Stimulated activated CD4-positive, alpha-beta T cell treated with anti-CD3 and anti-CD28 coated beads, Interleukin-4, amount 100 ng/mL, for 24 hours (primary cell): ENCODE results near the gene ASF1B.

ENCODE experiments used
- DNase-seq: peaks from one replicate; pipeline ENCODE4 v3.0.0-alpha.2; 2020

ASF1B gene

DNA sequence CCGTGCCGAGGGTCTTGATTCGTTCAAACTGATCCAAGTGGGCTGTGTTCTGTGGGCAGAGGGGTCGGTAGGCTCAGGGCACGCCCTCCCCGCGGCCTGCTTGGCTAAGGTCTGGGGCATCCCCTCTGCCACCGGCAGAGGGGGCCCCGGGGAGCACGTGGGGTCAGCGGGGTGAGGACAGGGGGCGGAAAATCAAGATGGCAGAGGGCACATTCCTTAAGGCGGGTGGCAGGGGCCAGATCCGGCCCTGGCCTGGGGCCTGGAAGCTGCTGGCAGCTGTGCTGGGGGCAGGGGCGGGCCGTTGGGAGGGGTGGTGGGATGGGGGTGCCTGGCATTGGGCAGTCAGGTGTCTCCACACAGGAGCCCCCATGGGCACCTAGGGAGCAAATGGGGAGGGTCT lies 29.5 kb downstream of the ASF1B start:
- no peak for DNase-seq

- DNase-seq, result no peak
Measured at GRCh38 chr19:14105680-14106079, 30.7 kb downstream of the ASF1B start.

DNA sequence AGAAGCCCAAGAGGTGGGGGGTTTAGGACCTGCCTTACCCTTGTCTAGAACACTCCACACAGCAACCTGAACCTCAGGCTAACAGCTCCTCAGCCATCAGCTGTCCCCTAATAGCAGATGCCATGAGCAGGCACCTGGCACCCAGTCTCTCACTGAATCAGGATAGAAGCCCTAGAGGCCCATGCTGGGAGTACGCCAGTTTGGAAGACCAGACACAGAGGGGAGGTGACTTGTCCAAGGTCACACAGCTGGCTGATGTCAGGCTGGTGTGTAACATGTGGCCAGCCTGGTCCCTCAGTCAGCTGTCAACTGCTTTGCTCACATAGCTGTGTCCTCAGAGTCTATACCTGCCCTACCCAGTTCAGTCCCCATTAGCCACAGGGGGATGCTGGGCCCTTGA lies 33.1 kb downstream of the ASF1B start:
- DNase-seq, result no peak

DNA sequence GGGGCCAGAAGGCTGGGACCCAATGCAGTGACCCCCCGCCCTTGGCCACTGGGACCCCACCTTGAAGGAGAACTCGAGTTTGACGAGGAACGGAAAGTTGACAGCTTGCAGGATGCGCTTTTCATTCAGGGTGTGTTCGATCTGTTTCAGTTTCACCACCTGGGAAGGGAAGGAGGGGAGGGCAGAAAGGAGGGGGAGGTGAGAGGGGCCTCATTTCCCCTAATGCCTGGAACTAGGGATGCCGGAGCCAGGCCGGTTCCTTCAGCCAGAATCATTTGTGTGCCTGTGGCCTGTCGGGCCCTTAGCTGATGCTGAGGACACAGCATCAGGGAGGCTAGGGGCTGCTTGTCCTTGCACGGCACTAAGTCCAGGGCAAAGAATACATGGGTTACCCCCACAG lies 33.6 kb downstream of the ASF1B start:
- no peak for DNase-seq

DNA sequence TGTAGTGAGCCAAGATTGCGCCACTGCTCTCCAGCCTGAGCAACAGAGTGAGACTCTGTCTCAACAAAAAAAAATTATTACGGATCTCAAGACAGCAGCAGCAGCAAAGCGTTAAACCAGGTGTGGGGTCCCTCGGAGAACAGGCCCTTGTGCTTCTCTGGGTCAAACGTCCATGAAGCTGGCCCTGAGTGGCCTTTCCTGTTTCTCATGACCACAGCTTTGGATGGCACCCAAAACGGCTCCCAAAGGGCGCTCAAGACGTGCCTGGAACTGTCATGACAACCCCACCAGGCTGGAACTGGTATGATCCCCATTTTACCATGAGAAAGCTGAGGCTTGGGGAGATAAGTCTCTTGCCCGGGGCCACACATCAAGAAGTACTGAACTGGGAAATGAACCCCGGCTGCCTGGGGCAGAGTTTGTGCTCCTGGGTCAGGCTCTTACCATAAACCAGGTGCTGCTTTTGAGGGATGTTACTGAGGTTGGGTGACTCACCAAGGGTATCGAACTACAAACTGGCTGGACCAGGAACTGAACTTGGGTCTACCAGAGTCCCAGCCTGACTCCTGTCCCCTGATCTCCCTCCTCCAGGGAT lies 34.2 kb downstream of the ASF1B start:
- DNase-seq, result no peak

DNA sequence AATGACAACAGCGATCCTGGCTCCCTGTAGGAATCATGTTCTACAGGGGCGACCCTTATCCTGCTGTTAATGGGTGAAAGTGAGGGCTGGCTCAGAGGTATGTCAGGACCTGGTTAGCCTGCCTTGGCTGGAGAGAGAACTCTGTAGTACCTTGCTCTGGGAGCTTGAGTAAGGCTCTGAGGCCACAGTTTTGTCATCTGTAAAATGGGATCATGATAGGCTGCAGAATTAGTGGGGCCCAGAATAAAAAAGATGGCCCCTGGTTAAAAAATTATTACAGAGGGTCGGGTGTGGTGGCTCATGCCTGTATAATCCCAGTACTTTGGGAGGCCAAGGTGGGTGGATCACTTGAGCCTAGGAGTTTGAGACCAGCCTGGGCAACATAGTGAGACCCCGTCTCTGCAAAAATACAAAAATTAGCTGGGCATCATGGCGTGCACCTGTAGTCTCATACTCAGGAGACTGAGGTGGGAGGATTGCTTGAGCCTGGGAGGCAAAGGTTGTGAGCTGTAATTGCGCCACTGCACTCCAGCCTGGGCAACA lies 35.3 kb downstream of the ASF1B start:
- no peak for DNase-seq

DNA sequence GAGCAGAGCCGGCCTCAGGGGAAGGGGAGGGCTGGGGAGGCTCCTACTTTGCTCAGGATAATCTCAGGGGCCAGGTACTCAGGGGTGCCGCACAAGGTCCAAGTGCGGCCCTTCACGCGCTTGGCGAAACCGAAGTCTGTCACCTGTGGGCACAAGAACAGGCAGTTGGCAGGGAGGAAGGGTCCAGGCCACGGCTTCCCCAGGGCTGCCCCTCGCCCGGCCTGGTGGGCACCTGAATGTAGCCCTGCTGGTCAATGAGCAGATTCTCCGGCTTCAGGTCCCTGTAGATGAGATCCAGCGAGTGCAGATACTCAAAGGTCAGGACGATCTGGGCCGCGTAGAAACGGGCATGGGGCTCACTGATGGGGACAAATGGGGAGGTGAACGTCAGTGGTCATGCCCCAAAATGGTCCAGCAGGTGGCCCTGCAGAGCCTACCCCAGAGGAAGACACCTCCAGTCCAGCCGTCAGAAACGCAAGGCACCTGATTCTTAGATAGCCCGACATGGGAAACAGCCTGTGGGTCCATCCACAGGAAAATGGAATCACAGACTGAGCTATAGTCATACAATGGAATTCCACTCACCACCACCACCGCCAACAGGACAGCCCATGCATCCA lies 38.7 kb downstream of the ASF1B start:
- no peak for DNase-seq

DNA sequence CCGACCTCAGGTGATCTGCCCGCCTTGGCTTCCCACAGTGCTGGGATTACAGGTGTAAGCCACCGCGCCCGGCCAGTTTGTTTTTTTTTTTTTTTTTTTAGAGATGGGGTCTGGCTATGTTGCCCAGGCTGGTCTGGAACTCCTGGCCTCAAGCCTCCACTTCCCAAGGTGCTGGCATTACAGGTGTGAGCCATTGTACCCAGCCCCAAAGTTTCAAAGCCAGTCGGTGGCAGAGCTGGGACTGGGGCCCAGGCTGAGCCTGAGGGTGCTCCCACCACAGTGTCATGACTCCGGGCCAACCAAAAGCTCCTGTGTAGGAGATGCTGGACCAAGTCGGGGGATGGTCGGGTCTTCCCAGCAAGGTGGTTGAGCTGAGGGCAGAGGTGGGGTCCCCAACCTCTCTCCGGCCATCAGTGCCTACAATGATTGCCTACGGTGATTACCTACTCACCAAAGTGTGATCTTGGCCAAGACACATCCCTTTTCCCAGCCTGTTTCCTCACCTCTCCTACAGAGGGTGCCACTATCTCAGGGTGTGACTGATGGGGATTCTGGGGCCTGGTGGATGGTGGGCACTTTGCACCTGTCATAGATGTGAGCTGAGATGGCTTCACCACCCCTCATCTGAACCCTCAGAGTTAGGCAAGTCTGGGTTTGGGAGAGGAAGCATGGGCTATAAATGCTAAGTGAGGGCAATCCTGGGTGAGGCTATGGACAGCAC lies 40.0 kb downstream of the ASF1B start:
- no peak for DNase-seq

GRCh38 chr19:14094854-14095253 lies 41.5 kb downstream of the ASF1B start:
- DNase-seq, result no peak

GRCh38 chr19:14093117-14093823 lies 43.1 kb downstream of the ASF1B start:
- DNase-seq, result no peak

DNA sequence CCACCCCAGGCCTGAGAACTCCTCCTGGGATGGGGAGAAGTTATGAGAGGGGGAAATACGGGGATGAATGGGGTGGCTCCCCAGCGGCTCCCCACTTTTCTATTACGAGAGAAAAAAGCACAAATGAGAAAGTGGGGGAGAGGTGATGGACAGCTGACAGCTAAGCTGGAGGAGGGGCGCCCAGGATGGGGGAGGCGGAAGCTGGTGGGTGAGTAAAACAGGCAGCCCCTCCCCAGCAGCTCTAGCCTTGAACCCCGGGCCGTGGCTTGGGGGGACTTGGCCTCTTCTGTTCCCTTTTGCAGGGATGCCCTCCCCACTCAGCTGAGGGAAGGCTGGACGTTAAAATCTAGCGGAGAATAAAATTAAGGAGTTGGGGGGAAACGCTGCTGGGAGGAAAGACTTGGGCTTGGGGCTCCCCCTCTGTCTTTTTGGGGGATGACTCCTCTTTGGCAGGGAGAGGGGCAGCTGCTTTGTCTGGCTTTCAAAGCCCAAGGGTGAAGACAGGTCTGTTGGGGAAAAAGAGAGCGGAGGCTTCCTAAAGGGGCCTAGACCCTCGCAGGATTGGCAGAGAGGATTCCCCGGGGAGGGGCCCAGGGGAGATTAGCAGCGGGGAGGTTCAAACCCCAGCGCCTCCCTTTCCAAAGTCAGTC lies 44.5 kb downstream of the ASF1B start:
- no peak for DNase-seq

- DNase-seq, result peak; percentile 61
Measured at GRCh38 chr19:14091081-14091812, 45.1 kb downstream of the ASF1B start.

DNA sequence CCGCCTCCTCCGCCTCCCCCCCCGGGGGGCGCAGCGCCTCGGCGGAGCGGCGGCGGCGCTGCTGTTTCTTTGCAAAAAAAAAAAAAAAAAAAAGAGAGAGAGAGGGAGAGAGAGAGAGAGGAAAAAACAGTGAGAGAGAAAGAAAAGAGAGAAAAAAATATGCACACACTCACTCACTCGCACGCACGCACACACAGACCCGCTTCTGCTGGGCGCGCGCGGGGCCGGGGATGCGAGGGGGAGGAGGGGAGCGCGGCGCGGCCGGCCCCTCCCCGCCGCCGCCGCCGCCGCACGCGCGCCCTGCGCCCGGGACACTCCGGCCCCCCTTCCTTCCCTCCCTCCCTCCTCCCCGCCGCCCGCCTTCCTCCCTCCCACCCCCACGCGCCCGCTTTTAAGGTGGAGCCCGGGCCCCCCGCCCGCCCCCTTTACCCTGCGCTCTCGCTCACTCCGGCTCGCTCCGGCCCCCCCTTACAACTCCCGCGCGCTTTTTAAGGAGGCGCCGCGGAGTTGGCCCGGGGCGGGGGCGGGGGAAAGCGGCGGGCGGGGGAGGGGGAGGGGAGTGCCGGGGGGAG lies 45.8 kb downstream of the ASF1B start, which contains the start of gene SAMD1:
Gene SAMD1 (minus strand): TSS at position 243 of the 572 bp plus-strand sequence.
- DNase-seq, result peak; percentile 82

DNA sequence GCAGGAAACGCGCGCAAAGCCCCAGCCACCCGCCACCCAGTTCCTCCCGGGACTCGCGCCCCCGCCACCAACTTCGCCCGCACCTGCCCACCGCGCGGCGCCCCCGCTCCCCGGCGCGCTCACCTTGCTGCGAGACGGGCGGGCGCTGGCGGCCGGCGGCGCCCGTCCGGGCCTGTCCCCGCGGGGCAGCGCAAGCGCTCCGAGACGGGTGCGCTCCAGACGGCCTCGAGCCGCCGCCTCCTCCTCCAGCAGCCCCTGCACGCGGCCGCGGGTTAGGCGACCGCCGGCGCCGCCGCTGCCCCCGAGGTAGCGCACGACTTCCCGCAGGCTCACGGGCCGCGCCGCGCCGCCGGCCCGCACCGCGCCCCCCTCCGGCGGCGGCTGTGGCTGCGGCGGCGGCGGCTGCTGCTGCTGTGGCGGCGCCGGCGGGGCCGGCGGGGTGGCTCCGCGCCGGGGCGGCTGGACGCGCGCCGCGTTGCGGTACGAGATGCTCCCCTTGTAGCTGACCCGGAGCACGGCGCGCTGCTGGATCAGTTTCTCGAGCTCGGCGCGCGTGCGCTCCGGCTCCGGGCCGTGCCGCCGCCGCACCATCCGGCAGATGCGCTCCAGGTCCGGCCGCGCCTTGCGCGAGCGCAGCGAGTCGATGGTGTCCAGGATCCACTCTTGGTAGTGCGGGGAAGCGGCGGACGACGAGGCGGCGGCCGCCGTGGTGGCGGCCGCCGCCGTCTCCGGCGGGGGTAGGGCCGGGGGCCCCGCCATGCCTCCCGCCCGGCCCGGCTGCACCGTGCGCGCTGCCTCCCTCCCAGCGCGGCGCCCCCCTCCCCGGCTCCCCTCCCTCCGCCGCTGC lies 46.5 kb downstream of the ASF1B start:
- peak; percentile 52 for DNase-seq

DNA sequence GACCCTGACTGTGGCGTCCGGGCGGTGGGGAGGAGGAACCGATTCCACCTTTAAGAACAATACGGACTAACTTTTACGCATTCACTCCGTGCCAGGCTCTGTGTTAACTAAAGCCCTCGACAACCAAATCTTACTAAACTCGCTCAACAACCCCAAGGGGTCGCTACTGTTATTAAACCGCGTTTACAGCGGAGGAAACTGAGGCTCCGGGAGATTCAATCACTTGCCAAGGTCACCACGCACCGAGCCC lies 47.1 kb downstream of the ASF1B start:
- DNase-seq, result peak; percentile 18

DNA sequence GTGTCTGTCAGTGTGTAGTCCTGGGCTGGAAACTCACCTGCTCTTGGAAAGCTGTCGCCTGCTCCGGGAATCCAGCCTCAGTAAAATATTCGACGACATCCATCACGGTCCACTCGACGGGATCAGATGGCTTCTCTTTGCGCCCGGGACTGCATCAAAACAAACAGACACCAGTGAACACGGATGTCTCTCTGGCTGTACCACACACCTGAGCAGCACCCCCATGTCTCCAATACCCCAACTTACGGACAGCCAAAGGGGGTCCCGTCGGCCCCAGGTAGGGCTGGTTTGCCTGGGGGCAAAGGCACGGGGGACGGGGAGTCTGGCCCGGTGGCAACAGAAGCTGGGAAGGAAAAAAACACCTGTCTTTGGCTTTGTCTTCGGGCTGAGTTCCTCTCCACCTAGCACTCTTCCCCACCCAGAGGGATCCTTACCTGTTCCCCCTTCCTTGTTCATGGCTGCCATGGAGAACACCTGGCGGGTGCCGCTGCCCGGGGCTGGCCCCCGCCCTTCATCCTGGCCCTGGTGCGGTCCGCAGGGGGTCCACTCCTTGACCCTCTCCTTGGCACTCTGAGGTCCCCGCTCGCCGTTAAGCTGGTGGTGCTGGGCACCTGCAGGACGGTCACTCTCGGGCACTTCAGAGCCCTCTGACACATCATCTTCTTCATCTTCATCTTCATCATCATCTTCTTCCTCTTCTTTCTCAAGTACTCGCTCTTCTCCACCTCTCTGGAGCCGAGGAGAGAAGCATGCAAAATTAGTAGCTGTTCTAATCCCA lies 47.6 kb downstream of the ASF1B start:
- DNase-seq, result no peak

DNA sequence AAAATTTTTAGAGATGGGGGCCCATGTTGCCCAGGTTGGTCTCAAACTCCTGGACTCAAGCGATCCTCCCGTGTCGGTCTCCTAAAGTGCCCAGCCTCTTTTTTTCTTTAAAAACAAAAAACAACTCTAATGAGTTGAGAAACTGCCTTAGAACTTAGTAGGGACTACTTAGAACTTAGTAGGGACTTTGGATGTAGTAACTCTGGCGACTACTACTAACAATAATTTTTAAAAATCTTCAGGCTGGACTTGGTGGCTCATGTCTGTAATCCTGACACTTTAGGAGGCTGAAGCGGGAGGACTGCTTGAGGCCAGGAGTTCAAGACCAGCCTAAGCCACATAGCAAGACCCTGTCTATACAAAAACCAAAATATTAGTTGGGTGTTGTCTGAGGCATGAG lies 50.3 kb downstream of the ASF1B start:
- DNase-seq, result no peak

DNA sequence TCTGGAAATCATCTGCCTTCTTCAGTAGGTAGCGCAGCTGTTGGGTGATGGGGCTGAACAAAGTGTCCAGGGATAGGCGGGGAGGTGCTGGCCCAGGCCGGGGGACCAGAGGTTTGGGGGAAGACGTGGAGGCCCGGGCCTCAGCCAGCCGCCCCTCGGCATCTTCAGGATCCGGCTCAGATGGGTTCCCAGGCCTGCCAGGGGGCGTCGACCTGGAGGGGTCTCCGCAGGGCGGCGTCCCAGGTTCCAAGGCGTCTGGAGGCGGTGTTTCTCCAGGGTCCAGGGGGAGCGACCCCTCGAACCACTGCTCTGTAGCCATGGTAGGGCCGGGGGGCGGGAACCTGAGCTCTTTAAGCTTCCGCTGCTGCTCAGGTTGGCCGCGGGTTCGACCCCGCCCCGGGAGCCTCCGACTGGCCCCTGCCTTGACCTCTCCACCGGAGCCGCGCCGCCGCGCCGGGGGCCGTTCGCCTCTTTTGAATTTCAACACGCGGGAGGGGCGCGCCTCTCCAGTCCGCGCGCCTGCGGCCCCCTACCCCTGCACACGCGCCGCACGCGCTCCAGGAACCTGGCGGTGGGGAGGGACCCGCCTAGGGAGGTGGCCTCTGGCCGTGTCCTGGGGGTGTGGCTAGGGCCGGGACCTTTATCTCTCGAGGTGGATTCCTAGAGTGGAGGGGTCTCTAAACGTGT lies 50.9 kb downstream of the ASF1B start, which contains the start of gene C19orf67:
Gene C19orf67 (minus strand): TSS at position 475 of the 687 bp plus-strand sequence. CDS start 156 bp downstream, at position 319.
- DNase-seq, result no peak

DNA sequence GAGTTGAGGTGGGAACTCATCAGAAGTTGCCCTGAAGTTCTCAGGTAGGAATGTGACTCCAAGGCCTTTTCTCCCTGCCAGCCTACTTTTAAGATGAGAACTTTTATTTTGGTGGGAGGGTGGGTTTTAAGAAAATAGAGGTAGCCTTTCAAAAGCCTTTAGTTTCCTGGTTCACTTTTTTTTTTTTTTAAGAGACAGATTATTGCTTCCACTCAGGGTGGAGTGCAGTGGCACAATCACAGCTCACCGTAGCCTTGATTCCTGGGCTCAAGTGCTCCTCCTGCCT lies 53.8 kb downstream of the ASF1B start:
- no peak for DNase-seq
